Measurements from ENCODE around the gene HMCN1.

The HMCN1 gene

DNA sequence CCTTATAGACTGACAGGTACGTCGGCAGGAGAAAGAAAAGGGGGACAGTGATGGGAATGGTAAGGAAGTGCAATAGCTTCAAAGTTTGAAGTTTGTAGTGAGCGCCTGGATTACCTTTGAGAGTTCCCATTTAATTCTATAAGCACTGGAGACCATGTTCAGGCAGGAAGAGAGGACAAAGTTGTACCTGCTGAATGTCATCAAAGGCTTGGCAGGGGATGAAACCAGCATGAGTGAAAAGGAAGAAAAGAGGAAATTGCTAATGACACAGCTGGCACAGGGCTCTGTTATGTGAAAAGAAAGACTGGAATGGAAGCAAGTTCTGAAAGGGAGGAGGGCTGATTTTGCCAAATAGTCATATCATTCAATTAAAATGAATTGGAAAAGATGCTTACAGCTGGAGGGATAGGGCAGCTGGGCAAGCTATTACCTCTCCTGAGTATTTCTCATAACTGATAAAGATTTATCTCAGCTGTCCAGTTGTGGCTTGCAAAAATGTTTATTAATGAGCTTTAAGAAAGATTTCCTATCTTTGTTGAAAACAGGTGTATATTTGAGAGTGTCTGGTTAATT is 109.2 kb downstream of the HMCN1 start:
- H3K36me3 ChIP-seq (ENCODE audit: control insufficient read depth, insufficient read depth, low read length) = no peaks in the 10 kb centered on the region
- H3K4me1 ChIP-seq (ENCODE audit: control insufficient read depth, insufficient read depth, low read length) = peaks cover under 1% of the 10 kb centered on the region
- H3K27me3 ChIP-seq (ENCODE audit: control insufficient read depth, insufficient read depth, low read length, poor library complexity, severe bottlenecking) = no peaks in the 10 kb centered on the region
- no peaks in the 10 kb centered on the region for H3K9me3 ChIP-seq (ENCODE audit: control insufficient read depth, low read length)
- H3K4me3 ChIP-seq (ENCODE audit: insufficient read depth, low read depth, low read length) = no peak overlapping the region
- 36 to 46% methylated on average over 3 of the region's 3 CpGs for WGBS, 2 experiments
- H3K27ac ChIP-seq (ENCODE audit: insufficient read depth, low read depth, low read length, poor library complexity, severe bottlenecking) = peak overlapping the region; percentile 4

DNA sequence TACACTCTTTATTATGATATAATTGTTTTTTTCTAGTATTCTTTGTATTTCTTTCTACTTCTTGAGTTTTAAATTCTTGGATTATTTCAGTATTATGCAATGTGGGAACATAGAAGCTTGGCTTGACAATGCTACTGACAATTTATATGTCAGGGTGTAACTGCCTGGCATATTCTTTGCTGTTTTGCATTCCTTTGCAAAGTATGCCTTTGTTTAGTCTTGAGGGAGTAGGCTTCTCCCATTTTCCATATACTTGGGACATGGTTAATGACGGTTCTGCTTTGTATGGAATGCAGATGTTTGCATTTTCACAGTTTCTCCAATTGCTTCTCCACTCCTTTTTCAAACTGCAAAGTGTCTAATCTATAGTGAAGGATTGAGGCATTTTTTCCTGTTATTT is 109.8 kb downstream of the HMCN1 start:
- WGBS, 2 experiments = 40% methylated on average over 1 of the region's 1 CpG; no CpG with 5 or more reads in 1 of the 2 experiments
- Histone ChIP-seq H3K27ac (ENCODE audit: insufficient read depth, low read depth, low read length, poor library complexity, severe bottlenecking) (no peak overlapping the region), H3K27me3 (ENCODE audit: control insufficient read depth, insufficient read depth, low read length, poor library complexity, severe bottlenecking) (no peaks in the 10 kb centered on the region), H3K4me1 (ENCODE audit: control insufficient read depth, insufficient read depth, low read length) (peaks cover 3% of the 10 kb centered on the region), H3K9me3 (ENCODE audit: control insufficient read depth, low read length) (no peaks in the 10 kb centered on the region), H3K36me3 (ENCODE audit: control insufficient read depth, insufficient read depth, low read length) (no peaks in the 10 kb centered on the region), H3K4me3 (ENCODE audit: insufficient read depth, low read depth, low read length) (no peak overlapping the region)

DNA sequence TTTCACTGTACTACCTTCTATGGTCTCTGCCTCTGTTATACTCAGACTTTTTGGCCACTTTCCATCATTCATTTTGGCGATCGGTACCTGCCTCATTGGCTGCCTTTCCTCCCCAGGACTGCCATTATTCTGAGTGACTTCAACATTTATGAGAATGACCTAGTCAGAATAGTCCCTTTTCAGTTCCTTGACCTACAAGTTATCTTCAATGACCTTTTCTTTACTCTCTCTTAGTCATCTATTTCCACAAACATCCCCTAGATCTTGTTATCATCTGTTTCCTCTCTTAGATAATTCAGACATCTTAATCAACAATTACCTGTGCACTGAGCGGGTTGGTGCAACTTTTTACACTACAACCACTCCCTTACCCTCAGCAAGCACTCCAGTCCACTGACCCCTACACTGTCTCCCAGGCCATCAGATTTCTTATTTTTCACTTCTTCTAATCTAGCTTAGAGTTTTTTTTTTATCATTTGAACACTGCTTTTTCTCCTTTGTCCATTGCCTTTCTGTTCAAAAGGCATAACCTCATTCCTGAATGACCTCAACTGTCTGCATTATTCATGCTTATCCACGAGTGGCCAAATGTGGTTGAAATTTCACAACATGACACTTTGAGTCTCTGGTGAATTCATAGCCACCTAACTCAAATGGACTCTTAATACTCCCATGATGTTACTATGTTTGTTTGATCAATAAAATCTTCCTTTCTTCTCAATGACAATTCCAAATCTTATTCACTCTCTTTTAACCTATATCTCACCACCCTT is 112.7 kb downstream of the HMCN1 start:
- Histone ChIP-seq H3K4me3 (ENCODE audit: insufficient read depth, low read depth, low read length) (no peak overlapping the region), H3K27me3 (ENCODE audit: control insufficient read depth, insufficient read depth, low read length, poor library complexity, severe bottlenecking) (no peaks in the 10 kb centered on the region), H3K4me1 (ENCODE audit: control insufficient read depth, insufficient read depth, low read length) (peaks cover 3% of the 10 kb centered on the region), H3K36me3 (ENCODE audit: control insufficient read depth, insufficient read depth, low read length) (no peaks in the 10 kb centered on the region), H3K9me3 (ENCODE audit: control insufficient read depth, low read length) (no peaks in the 10 kb centered on the region), H3K27ac (ENCODE audit: insufficient read depth, low read depth, low read length, poor library complexity, severe bottlenecking) (no peak overlapping the region)
- WGBS, 2 experiments = 89 to 91% methylated on average over 4 of the region's 4 CpGs

DNA sequence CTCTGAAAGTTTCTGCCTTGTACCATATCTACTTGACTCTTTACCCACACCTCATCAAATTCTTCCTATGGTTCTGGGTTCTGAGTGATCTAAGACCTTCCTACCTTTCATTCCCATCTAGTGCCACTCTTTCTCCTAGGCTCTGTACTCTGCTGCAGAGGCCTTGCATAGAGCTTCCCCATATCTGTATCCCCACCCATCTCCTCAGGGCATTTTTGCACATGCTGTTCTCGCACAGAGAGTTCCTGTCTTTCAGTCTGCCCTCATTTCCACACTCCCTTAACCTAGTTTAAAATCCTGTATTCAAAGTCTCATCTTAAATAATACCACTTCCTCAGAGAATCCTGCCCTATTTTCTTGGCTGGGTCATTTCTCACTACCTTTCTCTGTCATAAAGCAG is 114.8 kb downstream of the HMCN1 start:
- H3K27ac ChIP-seq (ENCODE audit: insufficient read depth, low read depth, low read length, poor library complexity, severe bottlenecking) = no peak overlapping the region
- WGBS, 2 experiments = 85 to 92% methylated on average over 1 of the region's 1 CpG
- H3K4me3 ChIP-seq (ENCODE audit: insufficient read depth, low read depth, low read length) = no peak overlapping the region
- no peaks in the 10 kb centered on the region for H3K36me3 ChIP-seq (ENCODE audit: control insufficient read depth, insufficient read depth, low read length)
- H3K9me3 ChIP-seq (ENCODE audit: control insufficient read depth, low read length) = no peaks in the 10 kb centered on the region
- H3K27me3 ChIP-seq (ENCODE audit: control insufficient read depth, insufficient read depth, low read length, poor library complexity, severe bottlenecking) = no peaks in the 10 kb centered on the region
- H3K4me1 ChIP-seq (ENCODE audit: control insufficient read depth, insufficient read depth, low read length) = peaks cover 3% of the 10 kb centered on the region

DNA sequence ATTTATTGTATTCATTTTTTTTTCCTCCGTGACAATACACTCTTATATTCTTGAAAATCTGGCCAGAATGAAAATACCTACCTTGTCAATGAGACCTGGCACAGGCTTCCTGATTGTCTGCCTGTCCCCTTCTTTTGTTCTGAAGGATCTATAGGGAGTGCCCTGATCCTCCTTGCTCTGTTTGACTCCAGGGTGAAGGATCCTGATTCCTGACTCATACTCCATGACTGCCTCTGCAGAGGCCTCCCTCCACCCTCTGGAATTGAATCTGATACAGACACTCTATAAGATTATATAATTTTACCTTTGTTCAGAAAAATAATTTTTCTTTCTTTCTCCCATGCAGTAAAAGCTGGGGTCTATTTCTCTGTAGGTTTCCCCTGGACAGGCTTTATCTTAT is 116.2 kb downstream of the HMCN1 start:
- no peaks in the 10 kb centered on the region for H3K36me3 ChIP-seq (ENCODE audit: control insufficient read depth, insufficient read depth, low read length)
- H3K9me3 ChIP-seq (ENCODE audit: control insufficient read depth, low read length) = no peaks in the 10 kb centered on the region
- H3K27ac ChIP-seq (ENCODE audit: insufficient read depth, low read depth, low read length, poor library complexity, severe bottlenecking) = no peak overlapping the region

DNA sequence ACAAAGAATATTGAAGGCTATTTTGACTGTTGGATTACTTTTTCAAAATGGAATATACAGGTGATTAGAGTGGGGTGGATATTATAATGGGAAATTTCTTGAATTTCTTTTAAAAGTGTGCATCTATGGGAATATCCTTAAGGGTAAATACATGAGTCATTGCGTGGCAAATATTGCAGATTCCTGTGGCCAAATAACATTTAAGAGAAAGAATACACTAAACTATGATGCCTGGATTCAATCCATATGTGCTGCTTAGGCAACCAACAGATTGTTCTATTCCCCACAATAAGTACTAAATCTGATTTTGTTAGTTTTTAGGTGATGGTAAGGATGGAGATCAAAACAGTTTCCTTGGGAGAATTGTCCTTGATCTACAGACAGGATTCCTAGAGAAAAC is 119.5 kb downstream of the HMCN1 start:
- no peaks in the 10 kb centered on the region for H3K27me3 ChIP-seq (ENCODE audit: control insufficient read depth, insufficient read depth, low read length, poor library complexity, severe bottlenecking)
- no peak overlapping the region for H3K4me3 ChIP-seq (ENCODE audit: insufficient read depth, low read depth, low read length)
- no peaks in the 10 kb centered on the region for H3K36me3 ChIP-seq (ENCODE audit: control insufficient read depth, insufficient read depth, low read length)
- H3K27ac ChIP-seq (ENCODE audit: insufficient read depth, low read depth, low read length, poor library complexity, severe bottlenecking) = no peak overlapping the region
- WGBS, 2 experiments = 87 to 100% methylated on average over 1 of the region's 1 CpG
- H3K9me3 ChIP-seq (ENCODE audit: control insufficient read depth, low read length) = no peaks in the 10 kb centered on the region
- H3K4me1 ChIP-seq (ENCODE audit: control insufficient read depth, insufficient read depth, low read length) = no peaks in the 10 kb centered on the region

More for the DNA sequence above, 116.2 kb downstream of the HMCN1 start:
- H3K27me3 ChIP-seq (ENCODE audit: control insufficient read depth, insufficient read depth, low read length, poor library complexity, severe bottlenecking) = no peaks in the 10 kb centered on the region
- peaks cover 3% of the 10 kb centered on the region for H3K4me1 ChIP-seq (ENCODE audit: control insufficient read depth, insufficient read depth, low read length)
- WGBS, 2 experiments = 43 to 100% methylated on average over 1 of the region's 1 CpG
- H3K4me3 ChIP-seq (ENCODE audit: insufficient read depth, low read depth, low read length) = no peak overlapping the region

DNA sequence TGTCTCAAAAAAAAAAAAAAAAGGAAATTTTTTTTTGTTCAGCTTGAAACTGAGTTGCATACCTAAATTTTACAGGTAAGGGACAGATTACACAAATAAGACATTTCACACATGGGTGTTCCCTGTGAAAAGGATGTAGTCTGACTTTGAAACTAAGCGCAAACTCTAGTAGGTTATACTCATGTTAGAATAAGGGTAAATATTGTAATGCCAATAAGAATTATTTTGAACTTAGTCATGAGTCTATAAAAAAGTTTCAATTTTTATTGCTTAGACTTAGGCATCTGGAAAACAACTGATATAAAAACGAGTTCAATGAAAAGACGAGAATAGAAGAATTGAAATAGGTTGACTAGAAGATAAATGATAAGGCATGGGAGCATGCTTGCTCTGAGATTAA is 122.3 kb downstream of the HMCN1 start:
- H3K4me3 ChIP-seq (ENCODE audit: insufficient read depth, low read depth, low read length) = no peak overlapping the region

DNA sequence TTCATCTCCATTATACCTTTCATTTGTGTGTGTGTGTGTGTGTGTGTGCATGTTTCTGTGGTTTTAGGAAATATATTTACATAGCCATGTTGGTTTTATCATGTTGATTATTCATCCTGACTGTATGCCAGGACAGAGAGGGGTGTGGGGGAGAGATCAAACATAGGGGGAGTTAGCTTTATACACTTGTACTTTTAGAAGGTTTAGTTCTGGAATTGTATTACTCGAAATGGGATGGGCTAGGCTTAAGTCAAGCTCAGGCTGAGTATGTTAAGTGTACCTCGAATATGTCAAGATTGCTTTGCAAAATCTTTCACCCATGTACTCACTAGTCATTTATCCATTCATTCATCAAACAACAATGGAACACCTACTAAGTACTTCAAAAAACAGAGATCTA is 123.3 kb downstream of the HMCN1 start:
- no peaks in the 10 kb centered on the region for H3K27me3 ChIP-seq (ENCODE audit: control insufficient read depth, insufficient read depth, low read length, poor library complexity, severe bottlenecking)
- H3K4me1 ChIP-seq (ENCODE audit: control insufficient read depth, insufficient read depth, low read length) = no peaks in the 10 kb centered on the region
- H3K36me3 ChIP-seq (ENCODE audit: control insufficient read depth, insufficient read depth, low read length) = no peaks in the 10 kb centered on the region
- H3K9me3 ChIP-seq (ENCODE audit: control insufficient read depth, low read length) = no peaks in the 10 kb centered on the region
- H3K27ac ChIP-seq (ENCODE audit: insufficient read depth, low read depth, low read length, poor library complexity, severe bottlenecking) = no peak overlapping the region
- H3K4me3 ChIP-seq (ENCODE audit: insufficient read depth, low read depth, low read length) = no peak overlapping the region
- 83 to 93% methylated on average over 2 of the region's 2 CpGs for WGBS, 2 experiments

More for the DNA sequence above, 122.3 kb downstream of the HMCN1 start:
- no peaks in the 10 kb centered on the region for H3K4me1 ChIP-seq (ENCODE audit: control insufficient read depth, insufficient read depth, low read length)
- WGBS, 2 experiments = 94 to 98% methylated on average over 3 of the region's 3 CpGs
- H3K27me3 ChIP-seq (ENCODE audit: control insufficient read depth, insufficient read depth, low read length, poor library complexity, severe bottlenecking) = no peaks in the 10 kb centered on the region
- H3K9me3 ChIP-seq (ENCODE audit: control insufficient read depth, low read length) = no peaks in the 10 kb centered on the region
- H3K27ac ChIP-seq (ENCODE audit: insufficient read depth, low read depth, low read length, poor library complexity, severe bottlenecking) = no peak overlapping the region
- H3K36me3 ChIP-seq (ENCODE audit: control insufficient read depth, insufficient read depth, low read length) = no peaks in the 10 kb centered on the region

DNA sequence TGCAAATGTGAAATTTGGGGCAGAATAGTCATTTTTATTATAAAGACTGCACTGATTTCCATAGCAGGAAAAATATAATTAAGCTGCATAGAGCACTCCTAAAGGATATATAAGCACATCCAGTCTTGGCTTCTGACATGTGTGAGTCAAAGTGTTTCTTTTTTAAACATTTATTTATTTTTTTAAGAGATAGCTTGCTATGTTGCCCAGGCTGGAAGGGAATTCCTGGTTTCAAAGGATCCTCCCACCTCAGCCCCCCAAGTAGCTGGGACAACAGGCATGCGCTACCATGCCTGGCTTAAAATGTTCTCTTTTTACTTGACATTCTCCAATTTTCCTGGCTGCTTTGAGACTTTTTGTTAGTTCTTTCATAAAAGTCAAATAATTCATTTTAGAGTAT is 126.1 kb downstream of the HMCN1 start:
- Histone ChIP-seq H3K4me1 (ENCODE audit: control insufficient read depth, insufficient read depth, low read length) (no peaks in the 10 kb centered on the region), H3K4me3 (ENCODE audit: insufficient read depth, low read depth, low read length) (no peak overlapping the region), H3K36me3 (ENCODE audit: control insufficient read depth, insufficient read depth, low read length) (no peaks in the 10 kb centered on the region), H3K27me3 (ENCODE audit: control insufficient read depth, insufficient read depth, low read length, poor library complexity, severe bottlenecking) (no peaks in the 10 kb centered on the region), H3K27ac (ENCODE audit: insufficient read depth, low read depth, low read length, poor library complexity, severe bottlenecking) (no peak overlapping the region), H3K9me3 (ENCODE audit: control insufficient read depth, low read length) (no peaks in the 10 kb centered on the region)
- WGBS, 2 experiments = 97 to 100% methylated on average over 1 of the region's 1 CpG

DNA sequence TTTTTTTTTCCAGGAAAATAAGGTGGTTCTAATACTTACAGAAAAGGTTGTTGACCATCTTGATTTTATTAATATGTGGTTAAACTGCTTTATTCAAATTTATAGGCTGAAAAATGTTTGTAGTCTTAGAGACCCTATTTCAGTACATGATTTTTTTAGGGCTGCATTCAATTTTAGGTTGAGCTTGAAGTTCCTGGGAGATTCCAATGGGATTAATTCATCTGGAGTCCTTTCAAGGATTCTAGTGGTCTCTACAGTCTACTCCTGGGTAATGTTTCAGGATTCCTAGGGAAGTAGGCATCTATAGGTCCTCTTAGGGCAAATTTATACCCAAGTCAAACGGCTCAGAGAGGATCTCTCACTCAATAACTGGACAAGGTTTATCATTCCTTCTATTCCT is 126.7 kb downstream of the HMCN1 start:
- no peaks in the 10 kb centered on the region for H3K9me3 ChIP-seq (ENCODE audit: control insufficient read depth, low read length)
- H3K36me3 ChIP-seq (ENCODE audit: control insufficient read depth, insufficient read depth, low read length) = no peaks in the 10 kb centered on the region
- no peaks in the 10 kb centered on the region for H3K27me3 ChIP-seq (ENCODE audit: control insufficient read depth, insufficient read depth, low read length, poor library complexity, severe bottlenecking)
- H3K27ac ChIP-seq (ENCODE audit: insufficient read depth, low read depth, low read length, poor library complexity, severe bottlenecking) = no peak overlapping the region
- H3K4me1 ChIP-seq (ENCODE audit: control insufficient read depth, insufficient read depth, low read length) = no peaks in the 10 kb centered on the region
- 79 to 100% methylated on average over 1 of the region's 1 CpG for WGBS, 2 experiments
- H3K4me3 ChIP-seq (ENCODE audit: insufficient read depth, low read depth, low read length) = no peak overlapping the region
